Peyer's patch (tissue), 4 donors: ENCODE data around the gene PCSK5. TPM values are rescaled to one million over a fixed set of nuclear protein-coding genes. Genes with fewer than 3 reads are reported as not detected.

Experiments
- DNase-seq, 3 donors: peaks; one replicate each; pipeline ENCODE4 v3.0.0-alpha.2; 2017 to 2019
- H3K27ac ChIP-seq, 4 donors: fragments of 200-600 bp; sonication (generic); one replicate each; pipeline ENCODE4 v1.5.1; 2016 to 2019
- H3K27me3 ChIP-seq, 2 donors: fragments of 200-600 bp; sonication (generic); one replicate each; pipeline ENCODE4 v1.5.1; 2019
- H3K36me3 ChIP-seq, 3 donors: fragments of 200-600 bp; sonication (generic); one replicate each; pipeline ENCODE4 v1.5.1; 2016 to 2019
- H3K4me1 ChIP-seq, 4 donors: fragments of 200-600 bp; sonication (generic); one replicate each; pipeline ENCODE4 v1.5.1; 2016 to 2019
- H3K4me3 ChIP-seq, 4 donors: fragments of 200-600 bp; sonication (generic); 1 replicate in 3 of 4; 2 replicates in 1 of 4; pipeline ENCODE4 v1.5.1; 2016 to 2019; ENCODE audit warnings: mild to moderate bottlenecking in 1 of 4
- H3K9me3 ChIP-seq, 4 donors: fragments of 200-600 bp; sonication (generic); one replicate each; pipeline ENCODE4 v1.5.1; 2016 to 2019; ENCODE audit warnings: mild to moderate bottlenecking in 1 of 4
- POLR2A ChIP-seq, 2 donors: fragments of 450-650 bp; IDR thresholded peaks; one replicate each; pipeline ENCODE4 v1.5.1; 2017; ENCODE audit warnings: antibody characterized with exemption in 2 of 2, mild to moderate bottlenecking in 2 of 2, moderate library complexity in 2 of 2
- total RNA-seq, 4 donors: library from RNA; depleted of rRNA; stranded (reverse); fragments of >200 nt; gene quantifications; one replicate each; pipeline ENCODE4 v1.1.0, GENCODE V29; 2016
- TF ChIP-seq, protein P1 (sequence below), 6 experiments: fragments of 450-650 bp in 4 of 6; fragments of 200-600 bp in 2 of 6; sonication (generic) in 1 of 6; IDR thresholded peaks; one replicate each; pipeline ENCODE4 v1.5.1; 2017 to 2019; ENCODE audit warnings: antibody characterized with exemption in 6 of 6, mild to moderate bottlenecking in 3 of 6, moderate library complexity in 1 of 6

Gene PCSK5
- total RNA-seq, 4 donors from 2014 or later = 77.6 to 488 (median 411) TPM

GRCh38 chr9:76180541-76180940 is 290.1 kb downstream of the PCSK5 start:
- H3K27ac ChIP-seq = no peak overlapping the region
- no peaks in the 10 kb centered on the region for H3K4me1 ChIP-seq
- H3K4me3 ChIP-seq = no peak overlapping the region
- H3K9me3 ChIP-seq = no peaks in the 10 kb centered on the region
- peaks cover 0 to 64% (median 0%) of the 10 kb centered on the region in 3 donors for H3K36me3 ChIP-seq
- no peak for DNase-seq
- no peak for TF ChIP-seq POLR2A (IDR thresholded peaks at IDR 0.05)
- TF ChIP-seq, protein P1, sequence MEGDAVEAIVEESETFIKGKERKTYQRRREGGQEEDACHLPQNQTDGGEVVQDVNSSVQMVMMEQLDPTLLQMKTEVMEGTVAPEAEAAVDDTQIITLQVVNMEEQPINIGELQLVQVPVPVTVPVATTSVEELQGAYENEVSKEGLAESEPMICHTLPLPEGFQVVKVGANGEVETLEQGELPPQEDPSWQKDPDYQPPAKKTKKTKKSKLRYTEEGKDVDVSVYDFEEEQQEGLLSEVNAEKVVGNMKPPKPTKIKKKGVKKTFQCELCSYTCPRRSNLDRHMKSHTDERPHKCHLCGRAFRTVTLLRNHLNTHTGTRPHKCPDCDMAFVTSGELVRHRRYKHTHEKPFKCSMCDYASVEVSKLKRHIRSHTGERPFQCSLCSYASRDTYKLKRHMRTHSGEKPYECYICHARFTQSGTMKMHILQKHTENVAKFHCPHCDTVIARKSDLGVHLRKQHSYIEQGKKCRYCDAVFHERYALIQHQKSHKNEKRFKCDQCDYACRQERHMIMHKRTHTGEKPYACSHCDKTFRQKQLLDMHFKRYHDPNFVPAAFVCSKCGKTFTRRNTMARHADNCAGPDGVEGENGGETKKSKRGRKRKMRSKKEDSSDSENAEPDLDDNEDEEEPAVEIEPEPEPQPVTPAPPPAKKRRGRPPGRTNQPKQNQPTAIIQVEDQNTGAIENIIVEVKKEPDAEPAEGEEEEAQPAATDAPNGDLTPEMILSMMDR (IDR thresholded peaks at IDR 0.05) = no peak
- H3K27me3 ChIP-seq = no peaks in the 10 kb centered on the region

GRCh38 chr9:76181020-76181641 is 290.7 kb downstream of the PCSK5 start:
- Histone ChIP-seq H3K4me1 (no peaks in the 10 kb centered on the region), H3K36me3 (peaks cover 0 to 66% (median 0%) of the 10 kb centered on the region in 3 donors), H3K4me3 (no peak overlapping the region), H3K27me3 (no peaks in the 10 kb centered on the region), H3K9me3 (no peaks in the 10 kb centered on the region), H3K27ac (no peak overlapping the region)
- TF ChIP-seq POLR2A (IDR thresholded peaks at IDR 0.05) = no peak
- TF ChIP-seq, protein P1 (IDR thresholded peaks at IDR 0.05) = no peak
- DNase-seq = no peak

- no peaks in the 10 kb centered on the region for H3K4me1 ChIP-seq
- TF ChIP-seq, protein P1 (IDR thresholded peaks at IDR 0.05) = no peak
- TF ChIP-seq POLR2A (IDR thresholded peaks at IDR 0.05) = no peak
- no peak overlapping the region for H3K4me3 ChIP-seq
- DNase-seq = no peak
- H3K27ac ChIP-seq = no peak overlapping the region
- no peaks in the 10 kb centered on the region for H3K9me3 ChIP-seq
- peaks cover 0 to 68% (median 0%) of the 10 kb centered on the region in 3 donors for H3K36me3 ChIP-seq
- no peaks in the 10 kb centered on the region for H3K27me3 ChIP-seq
Measured at GRCh38 chr9:76181781-76182180, 291.3 kb downstream of the PCSK5 start.

DNA sequence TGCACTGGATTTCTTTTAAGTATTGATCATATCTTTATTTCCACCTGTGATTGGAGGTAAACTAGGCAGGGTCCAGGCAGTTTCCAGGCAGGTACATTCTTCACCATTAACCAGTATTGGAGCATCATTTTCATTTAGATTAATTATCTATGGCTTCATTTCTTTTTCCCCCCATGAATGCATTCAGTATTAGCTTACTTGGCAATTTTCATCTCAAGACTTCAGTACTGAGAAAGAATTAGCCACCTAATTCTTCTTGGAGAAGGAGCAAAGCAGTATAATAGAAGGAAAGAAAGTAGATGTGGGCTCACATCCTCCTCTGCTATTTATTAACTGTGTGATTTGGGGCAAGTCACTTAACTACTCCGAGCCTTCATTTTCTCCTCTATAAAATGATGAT is 295.0 kb downstream of the PCSK5 start:
- Histone ChIP-seq H3K36me3 (peaks cover 0 to 80% (median 0%) of the 10 kb centered on the region in 3 donors), H3K9me3 (no peaks in the 10 kb centered on the region), H3K4me3 (no peak overlapping the region), H3K4me1 (no peaks in the 10 kb centered on the region), H3K27ac (no peak overlapping the region), H3K27me3 (no peaks in the 10 kb centered on the region)
- no peak for TF ChIP-seq POLR2A (IDR thresholded peaks at IDR 0.05)
- TF ChIP-seq, protein P1 (IDR thresholded peaks at IDR 0.05) = no peak
- no peak for DNase-seq

GRCh38 chr9:76188286-76188685 is 297.8 kb downstream of the PCSK5 start:
- H3K36me3 ChIP-seq = peaks cover 0 to 77% (median 0%) of the 10 kb centered on the region in 3 donors
- DNase-seq = no peak

More at GRCh38 chr9:76188286-76188685, 297.8 kb downstream of the PCSK5 start:
- no peaks in the 10 kb centered on the region for H3K4me1 ChIP-seq
- H3K27ac ChIP-seq = no peak overlapping the region
- H3K27me3 ChIP-seq = no peaks in the 10 kb centered on the region
- TF ChIP-seq, protein P1 (IDR thresholded peaks at IDR 0.05) = no peak
- no peak for TF ChIP-seq POLR2A (IDR thresholded peaks at IDR 0.05)
- no peak overlapping the region for H3K4me3 ChIP-seq
- no peaks in the 10 kb centered on the region for H3K9me3 ChIP-seq
